Transverse colon (tissue), 4 donors: ENCODE measurements around the gene C6orf136. TPM values are rescaled to one million over a fixed set of nuclear protein-coding genes. Genes with fewer than 3 reads are reported as not detected.
"Not testable (repeated sequence)": the region's sequence is repeated elsewhere in the genome, so short reads cannot be mapped to it uniquely, and the experiment has no call there.

Experiments
- DNase-seq: peaks from one replicate; pipeline ENCODE4 v3.0.0-alpha.2; 2019
- H3K27ac ChIP-seq, 4 donors: fragments of 200-600 bp; sonication (generic); 2 replicates each; pipeline ENCODE4 v1.5.1; 2016 to 2018; ENCODE audit warnings: inconsistent platforms in 4 of 4
- H3K27me3 ChIP-seq: fragments of 200-600 bp; sonication (generic); 2 replicates; pipeline ENCODE4 v1.5.1; 2017; ENCODE audit warnings: inconsistent platforms
- H3K36me3 ChIP-seq, 4 donors: fragments of 200-600 bp; sonication (generic); 2 replicates each; pipeline ENCODE4 v1.5.1; 2017 to 2019; ENCODE audit warnings: inconsistent platforms in 4 of 4
- H3K4me1 ChIP-seq, 4 donors: fragments of 200-600 bp; sonication (generic); 2 replicates each; pipeline ENCODE4 v1.5.1; 2017 to 2020; ENCODE audit warnings: inconsistent platforms in 4 of 4
- H3K4me3 ChIP-seq, 4 donors: fragments of 200-600 bp; sonication (generic); 1 replicate in 1 of 4; 2 replicates in 3 of 4; pipeline versions ENCODE4 v1.5.1 to v1.6.1; 2017 to 2019; ENCODE audit warnings: inconsistent platforms in 4 of 4
- H3K9me3 ChIP-seq, 2 donors: fragments of 200-600 bp; sonication (generic); 2 replicates each; pipeline ENCODE4 v1.5.1; 2017 to 2019; ENCODE audit warnings: inconsistent platforms in 2 of 2
- EP300 ChIP-seq: sonication (generic); formaldehyde crosslinking; IDR thresholded peaks from one replicate; pipeline ENCODE4 v1.6.1; 2017; ENCODE audit warnings: antibody characterized with exemption, low read depth
- POLR2A ChIP-seq: fragments of 450-650 bp; IDR thresholded peaks from one replicate; pipeline ENCODE4 v1.6.1; 2016; ENCODE audit warnings: antibody characterized with exemption, mild to moderate bottlenecking, moderate library complexity
- POLR2AphosphoS5 ChIP-seq, 3 donors: sonication (generic); formaldehyde crosslinking; IDR thresholded peaks; one replicate each; pipeline ENCODE4 v1.6.1; 2016; ENCODE audit warnings: antibody characterized with exemption in 3 of 3
- WGBS, 2 donors: methylation state at CpG; one replicate each; pipeline ENCODE4 v1.1.5; 2018; ENCODE audit warnings: low coverage in 1 of 2; 5-methylcytosine and 5-hydroxymethylcytosine counted together
- in situ Hi-C, 4 donors: fragments of 200-750 bp; cut with MboI; loops; one replicate each; pipeline versions ENCODE4 v1.15.0 to v1.15.1; 2017; ENCODE audit warnings: low sequenced_read_pairs in 3 of 4, low pct_ligation_motif_present in 1 of 4, low pct_unique_long_range_greater_than_20kb in 1 of 4
- intact Hi-C: fragments of 100-400 bp; cut with DNase I; formaldehyde crosslinking; loops from one replicate; pipeline ENCODE4 v1.15.1; 2023; ENCODE audit warnings: low total_unique reads
- total RNA-seq, 4 donors: library from RNA; depleted of rRNA; stranded (reverse); fragments of >200 nt; gene quantifications; one replicate each; pipeline ENCODE4 v1.1.0, GENCODE V29; 2016
- TF ChIP-seq, protein P1 (sequence below), 5 experiments: fragments of 200-600 bp in 3 of 5; fragments of 450-650 bp in 2 of 5; sonication (generic) in 3 of 5; IDR thresholded peaks; 1 replicate in 2 of 5; 2 replicates in 3 of 5; pipeline ENCODE4 v1.5.1; 2016 to 2017; ENCODE audit warnings: antibody characterized with exemption in 5 of 5, inconsistent platforms in 3 of 5, mild to moderate bottlenecking in 2 of 5, moderate library complexity in 1 of 5

Gene C6orf136
- total RNA-seq, 4 donors from 2014 or later: 49.1 to 301 (median 63.5) TPM

GRCh38 chr6:30657454-30657853, 10.5 kb downstream of the C6orf136 start:
- TF ChIP-seq POLR2A (no peak), EP300 (no peak), POLR2AphosphoS5 (IDR thresholded peaks at IDR 0.05) (no peak)
- TF ChIP-seq, protein P1, sequence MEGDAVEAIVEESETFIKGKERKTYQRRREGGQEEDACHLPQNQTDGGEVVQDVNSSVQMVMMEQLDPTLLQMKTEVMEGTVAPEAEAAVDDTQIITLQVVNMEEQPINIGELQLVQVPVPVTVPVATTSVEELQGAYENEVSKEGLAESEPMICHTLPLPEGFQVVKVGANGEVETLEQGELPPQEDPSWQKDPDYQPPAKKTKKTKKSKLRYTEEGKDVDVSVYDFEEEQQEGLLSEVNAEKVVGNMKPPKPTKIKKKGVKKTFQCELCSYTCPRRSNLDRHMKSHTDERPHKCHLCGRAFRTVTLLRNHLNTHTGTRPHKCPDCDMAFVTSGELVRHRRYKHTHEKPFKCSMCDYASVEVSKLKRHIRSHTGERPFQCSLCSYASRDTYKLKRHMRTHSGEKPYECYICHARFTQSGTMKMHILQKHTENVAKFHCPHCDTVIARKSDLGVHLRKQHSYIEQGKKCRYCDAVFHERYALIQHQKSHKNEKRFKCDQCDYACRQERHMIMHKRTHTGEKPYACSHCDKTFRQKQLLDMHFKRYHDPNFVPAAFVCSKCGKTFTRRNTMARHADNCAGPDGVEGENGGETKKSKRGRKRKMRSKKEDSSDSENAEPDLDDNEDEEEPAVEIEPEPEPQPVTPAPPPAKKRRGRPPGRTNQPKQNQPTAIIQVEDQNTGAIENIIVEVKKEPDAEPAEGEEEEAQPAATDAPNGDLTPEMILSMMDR (IDR thresholded peaks at IDR 0.05): no peak
- Histone ChIP-seq H3K27ac (no peak overlapping the region), H3K9me3 (no peaks in the 10 kb centered on the region), H3K27me3 (no peaks in the 10 kb centered on the region), H3K36me3 (peaks cover 0 to 72% (median 37%) of the 10 kb centered on the region in 4 donors), H3K4me3 (no peak overlapping the region), H3K4me1 (no peaks in the 10 kb centered on the region)
- intact Hi-C loops (no loop called here), in situ Hi-C loops (no loop called here)
- DNase-seq: no peak

DNA sequence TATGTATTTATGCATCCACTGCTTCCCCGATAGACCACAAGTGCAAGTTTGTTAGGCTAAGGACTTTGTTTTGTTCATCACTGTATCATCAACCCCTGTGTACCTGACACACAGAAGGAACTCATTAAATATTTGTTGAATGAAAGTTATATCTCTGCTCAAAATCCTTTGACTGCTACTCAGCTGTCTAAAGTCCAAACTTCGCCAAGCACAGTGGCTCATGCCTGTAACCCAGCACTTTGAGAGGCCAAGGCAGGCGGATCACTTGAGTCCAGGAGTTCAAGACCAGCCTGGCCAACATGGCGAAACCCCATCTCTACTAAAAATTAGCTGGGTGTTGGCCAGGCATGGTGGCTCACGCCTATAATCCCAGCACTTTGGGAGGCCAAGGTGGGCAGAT, 11.0 kb downstream of the C6orf136 start:
- peaks cover 0 to 74% (median 37%) of the 10 kb centered on the region in 4 donors for H3K36me3 ChIP-seq
- H3K27ac ChIP-seq, DNase-seq, H3K9me3 ChIP-seq, H3K4me1 ChIP-seq, H3K27me3 ChIP-seq, in situ Hi-C loops, H3K4me3 ChIP-seq, intact Hi-C loops: not testable (repeated sequence)
- 91 to 100% methylated on average over 1 to 5 of the region's 5 CpGs for WGBS, 2 donors

GRCh38 chr6:30664994-30665767, 18.2 kb downstream of the C6orf136 start:
- Histone ChIP-seq H3K4me1 (no peaks in the 10 kb centered on the region), H3K27ac (no peak overlapping the region), H3K27me3 (no peaks in the 10 kb centered on the region), H3K4me3 (no peak overlapping the region), H3K9me3 (no peaks in the 10 kb centered on the region), H3K36me3 (peaks cover 0 to 68% (median 32%) of the 10 kb centered on the region in 4 donors)
- no peak for DNase-seq
- WGBS, 2 donors: 93 to 95% methylated on average over 13 to 34 of the region's 34 CpGs
- intact Hi-C loops (no loop called here), in situ Hi-C loops (no loop called here)
- TF ChIP-seq EP300 (no peak), POLR2AphosphoS5 (IDR thresholded peaks at IDR 0.05) (no peak), POLR2A (no peak)
- TF ChIP-seq, protein P1 (IDR thresholded peaks at IDR 0.05): no peak

- intact Hi-C loops, H3K27me3 ChIP-seq, H3K27ac ChIP-seq, H3K4me3 ChIP-seq, DNase-seq, in situ Hi-C loops, H3K9me3 ChIP-seq, H3K4me1 ChIP-seq: not testable (repeated sequence)
- WGBS, 2 donors: 73% methylated on average over 2 of the region's 2 CpGs; no CpG with 5 or more reads in 1 of the 2 donors
- peaks cover 0 to 63% (median 30%) of the 10 kb centered on the region in 4 donors for H3K36me3 ChIP-seq
Observed at GRCh38 chr6:30666300-30666699, 19.4 kb downstream of the C6orf136 start.

DNA sequence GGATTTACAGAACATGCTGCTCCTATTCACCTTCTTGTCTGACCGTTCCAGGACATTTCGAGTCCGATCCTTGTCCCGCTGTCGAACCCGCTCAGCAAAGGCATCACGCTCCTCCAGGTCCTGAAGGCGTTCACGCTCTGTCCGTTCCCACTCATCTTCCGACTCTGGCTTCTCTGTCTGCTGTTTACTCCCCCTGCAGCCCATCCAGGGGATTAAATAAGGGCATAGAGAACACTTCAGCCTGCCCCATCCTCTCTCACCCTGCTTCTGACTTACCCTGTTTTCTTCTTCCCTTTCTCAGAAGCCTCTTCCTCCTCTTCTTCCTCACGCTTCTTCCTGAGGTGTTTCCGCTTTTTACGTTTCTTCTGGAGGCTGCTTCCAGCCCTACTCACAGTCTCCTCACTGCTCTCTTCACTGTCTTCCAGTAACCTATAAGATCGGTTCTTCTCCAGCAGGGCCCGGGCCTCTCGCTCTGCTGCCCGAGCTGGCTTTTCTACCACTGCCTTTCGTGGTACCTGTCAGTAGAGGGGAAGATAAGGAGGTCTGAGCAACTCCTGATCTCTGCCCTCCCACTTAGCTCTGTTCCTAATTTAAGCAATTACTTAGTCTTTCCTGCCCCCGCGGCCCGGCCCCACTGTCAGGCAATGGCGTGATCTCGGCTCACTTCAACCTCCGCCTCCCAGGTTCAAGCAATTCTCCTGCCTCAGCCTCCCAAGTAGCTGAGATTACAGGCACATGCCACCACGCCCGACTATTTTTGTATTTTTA, 24.0 kb downstream of the C6orf136 start:
- Histone ChIP-seq H3K27me3 (no peaks in the 10 kb centered on the region), H3K27ac (no peak overlapping the region), H3K4me3 (no peak overlapping the region), H3K36me3 (peaks cover 0 to 21% (median 8%) of the 10 kb centered on the region in 4 donors), H3K4me1 (peaks cover 6 to 21% (median 16%) of the 10 kb centered on the region in 4 donors), H3K9me3 (no peaks in the 10 kb centered on the region)
- in situ Hi-C loops: loop anchor here in 1 of 4 donors (10.0 kb wide), 1 partner anchor 46 kb away; the partner anchor contains the start of gene ATAT1
- whole genome bisulfite sequencing, 2 donors: 82 to 92% methylated on average over 19 to 27 of the region's 27 CpGs
- intact Hi-C loops: loop anchor here (10.0 kb wide), 1 partner anchor 214 kb away; the partner anchor contains the start of gene DDR1
- no peak for TF ChIP-seq EP300
- no peak for DNase-seq
